SIG-M5 (cell line): Measurements from ENCODE around the gene SYNC.
"Not testable (repeated sequence)": the region's sequence is repeated elsewhere in the genome, so short reads cannot be mapped to it uniquely, and the experiment has no call there.

Experiments
- DNase-seq: peaks from one replicate; lab custom pipeline; 2025; lab: John Stamatoyannopoulos, UW

The SYNC gene

GRCh38 chr1:32693455-32694174 lies 9.0 kb downstream of the SYNC start:
- DNase-seq = no peak

GRCh38 chr1:32686387-32686786 lies 16.2 kb downstream of the SYNC start:
- DNase-seq = no peak

- no peak for DNase-seq
Observed at GRCh38 chr1:32685498-32685897, 17.1 kb downstream of the SYNC start.

- no peak for DNase-seq
Observed at GRCh38 chr1:32684167-32684811, 18.3 kb downstream of the SYNC start.

- DNase-seq = no peak
Observed at GRCh38 chr1:32683397-32683796, 19.2 kb downstream of the SYNC start.

GRCh38 chr1:32681999-32682398 lies 20.6 kb downstream of the SYNC start:
- DNase-seq = no peak

GRCh38 chr1:32681509-32681908 lies 21.1 kb downstream of the SYNC start:
- no peak for DNase-seq

- DNase-seq = no peak
Observed at GRCh38 chr1:32680642-32681041, 21.9 kb downstream of the SYNC start.

GRCh38 chr1:32679993-32680392 lies 22.6 kb downstream of the SYNC start:
- not testable (repeated sequence) for DNase-seq

- DNase-seq = no peak
Observed at GRCh38 chr1:32676945-32677344, 25.6 kb downstream of the SYNC start.

- DNase-seq = not testable (repeated sequence)
Observed at GRCh38 chr1:32668716-32669115, 33.9 kb downstream of the SYNC start.

GRCh38 chr1:32666901-32667566 lies 35.5 kb downstream of the SYNC start:
- no peak for DNase-seq

GRCh38 chr1:32665915-32666314 lies 36.7 kb downstream of the SYNC start:
- no peak for DNase-seq

- DNase-seq = no peak
Observed at GRCh38 chr1:32659581-32659980, 43.0 kb downstream of the SYNC start.

- DNase-seq = no peak
Observed at GRCh38 chr1:32652244-32652962, 50.2 kb downstream of the SYNC start.

GRCh38 chr1:32651461-32652073 lies 51.0 kb downstream of the SYNC start:
- no peak for DNase-seq

- peak; percentile 49 for DNase-seq
Observed at GRCh38 chr1:32650752-32651460, 51.7 kb downstream of the SYNC start, which contains the start of gene RBBP4. TSS of gene RBBP4 (plus strand) at chr1:32651208. CDS start at chr1:32651307, 99 bp downstream.

- peak; percentile 83 for DNase-seq
Observed at GRCh38 chr1:32650248-32650751, 52.3 kb downstream of the SYNC start, which contains the start of gene ZBTB8OS. TSS of gene ZBTB8OS (minus strand) at chr1:32650550. CDS start at chr1:32650529, 21 bp downstream.

- DNase-seq = no peak
Observed at GRCh38 chr1:32647308-32648134, 55.0 kb downstream of the SYNC start.

GRCh38 chr1:32644426-32644825 lies 58.1 kb downstream of the SYNC start:
- no peak for DNase-seq
